Measurements from ENCODE around the gene PRR3. TPM values are rescaled to one million over a fixed set of nuclear protein-coding genes. Genes with fewer than 3 reads are reported as not detected.
"Not testable (repeated sequence)": the region's sequence is repeated elsewhere in the genome, so short reads cannot be mapped to it uniquely, and the experiment has no call there.

PRR3 gene
- total RNA-seq, 1 donor from 2014 or later: 2.1 TPM

- Histone ChIP-seq H3K36me3 (ENCODE audit: control insufficient read depth, insufficient read depth, low read length) (no peaks in the 10 kb centered on the region), H3K27me3 (ENCODE audit: control insufficient read depth, insufficient read depth, low read length) (no peaks in the 10 kb centered on the region), H3K4me3 (ENCODE audit: low read depth, low read length) (no peak overlapping the region)
- FAIRE-seq: no peak
- DNase-seq (ENCODE audit: low read depth): peak; percentile 41
- no peak for TF ChIP-seq CTCF (IDR thresholded peaks at IDR 0.05; ENCODE audit: insufficient read depth, low read length, severe bottlenecking)
Observed at GRCh38 chr6:30520522-30520921, 36.6 kb upstream of the PRR3 start.

- FAIRE-seq; H3K4me3 ChIP-seq (ENCODE audit: low read depth, low read length); H3K36me3 ChIP-seq (ENCODE audit: control insufficient read depth, insufficient read depth, low read length); H3K27me3 ChIP-seq (ENCODE audit: control insufficient read depth, insufficient read depth, low read length): not testable (repeated sequence)
- DNase-seq (ENCODE audit: low read depth): peak; percentile 93
Observed at GRCh38 chr6:30521082-30521481, 36.0 kb upstream of the PRR3 start.

GRCh38 chr6:30521952-30522351 is 35.1 kb upstream of the PRR3 start:
- H3K4me3 ChIP-seq (ENCODE audit: low read depth, low read length); H3K36me3 ChIP-seq (ENCODE audit: control insufficient read depth, insufficient read depth, low read length); FAIRE-seq; H3K27me3 ChIP-seq (ENCODE audit: control insufficient read depth, insufficient read depth, low read length): not testable (repeated sequence)
- DNase-seq (ENCODE audit: low read depth): peak; percentile 57

GRCh38 chr6:30526444-30526843 is 30.7 kb upstream of the PRR3 start:
- not testable (repeated sequence) for FAIRE-seq; DNase-seq (ENCODE audit: low read depth)

GRCh38 chr6:30529349-30529875 is 27.7 kb upstream of the PRR3 start:
- DNase-seq (ENCODE audit: low read depth); FAIRE-seq; H3K27me3 ChIP-seq (ENCODE audit: control insufficient read depth, insufficient read depth, low read length); H3K36me3 ChIP-seq (ENCODE audit: control insufficient read depth, insufficient read depth, low read length); H3K4me3 ChIP-seq (ENCODE audit: low read depth, low read length): not testable (repeated sequence)

More at GRCh38 chr6:30526444-30526843, 30.7 kb upstream of the PRR3 start:
- not testable (repeated sequence) for H3K27me3 ChIP-seq (ENCODE audit: control insufficient read depth, insufficient read depth, low read length); H3K4me3 ChIP-seq (ENCODE audit: low read depth, low read length); H3K36me3 ChIP-seq (ENCODE audit: control insufficient read depth, insufficient read depth, low read length)

GRCh38 chr6:30530014-30530413 is 27.1 kb upstream of the PRR3 start:
- Histone ChIP-seq H3K36me3 (ENCODE audit: control insufficient read depth, insufficient read depth, low read length) (no peaks in the 10 kb centered on the region), H3K4me3 (ENCODE audit: low read depth, low read length) (no peak overlapping the region), H3K27me3 (ENCODE audit: control insufficient read depth, insufficient read depth, low read length) (no peaks in the 10 kb centered on the region)
- DNase-seq (ENCODE audit: low read depth) (no peak), FAIRE-seq (no peak)
- TF ChIP-seq CTCF (IDR thresholded peaks at IDR 0.05; ENCODE audit: insufficient read depth, low read length, severe bottlenecking): no peak

- DNase-seq (ENCODE audit: low read depth): no peak
- no peak for FAIRE-seq
- H3K36me3 ChIP-seq (ENCODE audit: control insufficient read depth, insufficient read depth, low read length): no peaks in the 10 kb centered on the region
Observed at GRCh38 chr6:30533460-30534294, 23.4 kb upstream of the PRR3 start.

More at GRCh38 chr6:30533460-30534294, 23.4 kb upstream of the PRR3 start:
- H3K27me3 ChIP-seq (ENCODE audit: control insufficient read depth, insufficient read depth, low read length): no peaks in the 10 kb centered on the region
- TF ChIP-seq CTCF (IDR thresholded peaks at IDR 0.05; ENCODE audit: insufficient read depth, low read length, severe bottlenecking): no peak
- no peak overlapping the region for H3K4me3 ChIP-seq (ENCODE audit: low read depth, low read length)

All from bronchial epithelial cell (primary cell).